NCI-H187 (cell line): ENCODE measurements around the gene SLC22A2.

Experiments used
- DNase-seq, 2 experiments: peaks; one replicate each; lab custom pipeline; 2025; lab: John Stamatoyannopoulos, UW

The SLC22A2 gene

GRCh38 chr6:160273750-160274149 is 15.1 kb upstream of the SLC22A2 start:
- DNase-seq: no peak

GRCh38 chr6:160273196-160273595 is 14.6 kb upstream of the SLC22A2 start:
- no peak for DNase-seq

GRCh38 chr6:160272707-160273106 is 14.1 kb upstream of the SLC22A2 start:
- DNase-seq: no peak

- no peak for DNase-seq
These were observed 11.7 kb upstream of the SLC22A2 start for GRCh38 chr6:160270347-160270746.

- no peak for DNase-seq
These were observed 11.2 kb upstream of the SLC22A2 start for GRCh38 chr6:160269771-160270170.

GRCh38 chr6:160269023-160269521 is 10.5 kb upstream of the SLC22A2 start:
- no peak for DNase-seq

- DNase-seq: no peak
These were observed 8.5 kb upstream of the SLC22A2 start for GRCh38 chr6:160267102-160267501.

GRCh38 chr6:160265869-160266476 is 7.4 kb upstream of the SLC22A2 start:
- no peak for DNase-seq

- no peak for DNase-seq
These were observed 5.5 kb upstream of the SLC22A2 start for GRCh38 chr6:160264061-160264612.

GRCh38 chr6:160263196-160263939 is 4.7 kb upstream of the SLC22A2 start:
- DNase-seq: no peak

- no peak for DNase-seq
These were observed 3.5 kb upstream of the SLC22A2 start for GRCh38 chr6:160261991-160262680.

GRCh38 chr6:160260803-160261450 is 2.3 kb upstream of the SLC22A2 start:
- DNase-seq: no peak

- no peak for DNase-seq
These were observed 1.7 kb upstream of the SLC22A2 start for GRCh38 chr6:160260367-160260766.

GRCh38 chr6:160259598-160259997 is 977 bp upstream of the SLC22A2 start:
- no peak for DNase-seq

- DNase-seq: no peak
These were observed 463 bp upstream of the SLC22A2 start for GRCh38 chr6:160259143-160259425.

GRCh38 chr6:160256445-160256844 is 2.2 kb downstream of the SLC22A2 start:
- no peak for DNase-seq

GRCh38 chr6:160254467-160255312 is 3.9 kb downstream of the SLC22A2 start:
- no peak for DNase-seq

GRCh38 chr6:160253714-160254113 is 4.9 kb downstream of the SLC22A2 start:
- no peak for DNase-seq

GRCh38 chr6:160253292-160253691 is 5.3 kb downstream of the SLC22A2 start:
- DNase-seq: no peak

- no peak for DNase-seq
These were observed 6.4 kb downstream of the SLC22A2 start for GRCh38 chr6:160252073-160252813.

- DNase-seq: no peak
These were observed 8.9 kb downstream of the SLC22A2 start for GRCh38 chr6:160249671-160250070.
